Measurements from ENCODE around the gene LGALS12. TPM values are rescaled to one million over a fixed set of nuclear protein-coding genes. Genes with fewer than 3 reads are reported as not detected.
"Not testable (repeated sequence)": the region's sequence is repeated elsewhere in the genome, so short reads cannot be mapped to it uniquely, and the experiment has no call there.

LGALS12 gene
- total and polyA plus RNA-seq, 2 of the 13 experiments (the other 11 are each of a cell fraction or from before 2014, with no cell fraction given) = not detected

DNA sequence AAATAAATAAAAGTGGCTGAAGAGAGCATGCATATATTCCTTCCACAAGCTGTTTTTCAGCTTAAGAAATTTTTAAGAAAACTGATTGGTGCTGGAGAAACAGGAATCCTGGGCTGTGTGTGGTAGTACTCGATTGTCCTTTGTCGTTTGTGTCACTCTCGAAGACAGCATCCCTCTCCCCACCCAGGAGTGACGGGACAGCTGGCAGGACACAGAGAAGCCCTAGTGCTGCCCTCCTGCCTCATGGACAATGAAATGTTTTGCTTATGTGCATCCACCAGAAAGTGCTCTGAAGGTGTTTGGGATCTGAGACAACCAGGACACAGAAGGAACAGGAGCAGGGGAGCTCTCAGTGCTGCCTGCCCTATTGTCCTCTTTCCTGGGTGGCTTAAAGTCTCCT, 43.5 kb downstream of the LGALS12 start (continued):
- TF ChIP-seq ZNF431 (CRISPR knock-in tag; IDR thresholded peaks at IDR 0.05; ENCODE audit: borderline replicate concordance, low read depth) (no peak), ZNF562 (CRISPR knock-in tag; IDR thresholded peaks at IDR 0.05; ENCODE audit: borderline replicate concordance) (no peak)
- TF ChIP-seq, protein P1, sequence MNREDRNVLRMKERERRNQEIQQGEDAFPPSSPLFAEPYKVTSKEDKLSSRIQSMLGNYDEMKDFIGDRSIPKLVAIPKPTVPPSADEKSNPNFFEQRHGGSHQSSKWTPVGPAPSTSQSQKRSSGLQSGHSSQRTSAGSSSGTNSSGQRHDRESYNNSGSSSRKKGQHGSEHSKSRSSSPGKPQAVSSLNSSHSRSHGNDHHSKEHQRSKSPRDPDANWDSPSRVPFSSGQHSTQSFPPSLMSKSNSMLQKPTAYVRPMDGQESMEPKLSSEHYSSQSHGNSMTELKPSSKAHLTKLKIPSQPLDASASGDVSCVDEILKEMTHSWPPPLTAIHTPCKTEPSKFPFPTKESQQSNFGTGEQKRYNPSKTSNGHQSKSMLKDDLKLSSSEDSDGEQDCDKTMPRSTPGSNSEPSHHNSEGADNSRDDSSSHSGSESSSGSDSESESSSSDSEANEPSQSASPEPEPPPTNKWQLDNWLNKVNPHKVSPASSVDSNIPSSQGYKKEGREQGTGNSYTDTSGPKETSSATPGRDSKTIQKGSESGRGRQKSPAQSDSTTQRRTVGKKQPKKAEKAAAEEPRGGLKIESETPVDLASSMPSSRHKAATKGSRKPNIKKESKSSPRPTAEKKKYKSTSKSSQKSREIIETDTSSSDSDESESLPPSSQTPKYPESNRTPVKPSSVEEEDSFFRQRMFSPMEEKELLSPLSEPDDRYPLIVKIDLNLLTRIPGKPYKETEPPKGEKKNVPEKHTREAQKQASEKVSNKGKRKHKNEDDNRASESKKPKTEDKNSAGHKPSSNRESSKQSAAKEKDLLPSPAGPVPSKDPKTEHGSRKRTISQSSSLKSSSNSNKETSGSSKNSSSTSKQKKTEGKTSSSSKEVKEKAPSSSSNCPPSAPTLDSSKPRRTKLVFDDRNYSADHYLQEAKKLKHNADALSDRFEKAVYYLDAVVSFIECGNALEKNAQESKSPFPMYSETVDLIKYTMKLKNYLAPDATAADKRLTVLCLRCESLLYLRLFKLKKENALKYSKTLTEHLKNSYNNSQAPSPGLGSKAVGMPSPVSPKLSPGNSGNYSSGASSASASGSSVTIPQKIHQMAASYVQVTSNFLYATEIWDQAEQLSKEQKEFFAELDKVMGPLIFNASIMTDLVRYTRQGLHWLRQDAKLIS (CRISPR knock-in tag; IDR thresholded peaks at IDR 0.05) = no peak

DNA sequence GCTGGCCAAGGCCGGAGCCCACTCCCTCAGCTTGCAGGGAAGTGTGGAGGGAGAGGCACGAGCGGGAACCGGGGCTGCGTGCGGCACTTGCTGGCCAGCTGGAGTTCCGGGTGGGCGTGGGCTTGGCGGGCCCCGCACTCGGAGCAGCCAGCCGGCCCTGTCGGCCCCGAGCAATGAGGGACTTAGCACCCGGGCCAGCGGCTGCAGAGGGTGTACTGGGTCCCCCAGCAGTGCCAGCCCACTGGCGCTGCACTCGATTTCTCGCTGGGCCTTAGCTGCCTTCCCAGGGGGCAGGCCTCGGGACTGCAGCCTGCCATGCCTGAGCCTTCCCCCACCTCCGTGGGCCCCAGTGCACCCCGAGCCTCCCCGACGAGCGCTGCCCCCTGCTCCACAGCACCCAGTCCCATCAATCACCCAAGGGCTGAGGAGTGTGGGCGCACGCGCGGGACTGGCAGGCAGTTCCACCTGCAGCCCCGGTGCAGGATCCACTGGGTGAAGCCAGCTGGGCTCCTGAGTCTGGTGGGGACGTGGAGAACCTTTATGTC, 44.3 kb downstream of the LGALS12 start:
- H3K4me2 ChIP-seq (ENCODE audit: low read depth, low read length); H2AFZ ChIP-seq (ENCODE audit: low read length); FAIRE-seq; H3K9ac ChIP-seq (ENCODE audit: insufficient read depth, low read depth, low read length); H3K9me3 ChIP-seq (ENCODE audit: low read length); CTCF ChIA-PET (ENCODE audit: low intra/inter-chr PET ratio, low total read pairs); in situ Hi-C loops (cut with HindIII; ENCODE audit: extremely low pct_ligation_motif_present, low pct_unique_long_range_greater_than_20kb); POLR2A ChIA-PET; H3K27ac ChIP-seq (ENCODE audit: extremely low read length, insufficient read depth, low read length); H3K27me3 ChIP-seq (ENCODE audit: control insufficient read depth in 1 of 2, insufficient read depth in 2 of 2, low read length in 2 of 2); BruUV-seq (replicated peaks); H4K20me1 ChIP-seq (ENCODE audit: insufficient read depth, low read length); intact Hi-C loops (cut with micrococcal nuclease; ENCODE audit: unreplicated experiment); ATAC-seq; H3K79me2 ChIP-seq (ENCODE audit: insufficient read depth, low read length); H3K36me3 ChIP-seq (replicated peaks in 1 of 2; ENCODE audit: control insufficient read depth in 1 of 2, insufficient read depth in 2 of 2, low read length in 2 of 2); H3K4me1 ChIP-seq (ENCODE audit: insufficient read depth, low read length); DNase-seq (ENCODE audit: low spot score); H3K4me3 ChIP-seq (replicated peaks in 1 of 3; ENCODE audit: insufficient read depth in 1 of 3, low read depth in 2 of 3, low read length in 3 of 3): not testable (repeated sequence)
- 75% methylated on average over 8 of the region's 31 CpGs for WGBS (ENCODE audit: low lambda C conversion rate)
